HG02970 (cell line): ENCODE results near the gene TSPO.
"Not testable (repeated sequence)": the region's sequence is repeated elsewhere in the genome, so short reads cannot be mapped to it uniquely, and the experiment has no call there.

Experiments used
- ATAC-seq: cut with Tn5 transposase; IDR thresholded peaks from one replicate; pipeline ENCODE4 v1.9.1; 2021; ENCODE audit warnings: mild to moderate bottlenecking, moderate library complexity, moderate number of reproducible peaks; ENCODE audit not compliant: unreplicated experiment, low FRiP score

The TSPO gene

DNA sequence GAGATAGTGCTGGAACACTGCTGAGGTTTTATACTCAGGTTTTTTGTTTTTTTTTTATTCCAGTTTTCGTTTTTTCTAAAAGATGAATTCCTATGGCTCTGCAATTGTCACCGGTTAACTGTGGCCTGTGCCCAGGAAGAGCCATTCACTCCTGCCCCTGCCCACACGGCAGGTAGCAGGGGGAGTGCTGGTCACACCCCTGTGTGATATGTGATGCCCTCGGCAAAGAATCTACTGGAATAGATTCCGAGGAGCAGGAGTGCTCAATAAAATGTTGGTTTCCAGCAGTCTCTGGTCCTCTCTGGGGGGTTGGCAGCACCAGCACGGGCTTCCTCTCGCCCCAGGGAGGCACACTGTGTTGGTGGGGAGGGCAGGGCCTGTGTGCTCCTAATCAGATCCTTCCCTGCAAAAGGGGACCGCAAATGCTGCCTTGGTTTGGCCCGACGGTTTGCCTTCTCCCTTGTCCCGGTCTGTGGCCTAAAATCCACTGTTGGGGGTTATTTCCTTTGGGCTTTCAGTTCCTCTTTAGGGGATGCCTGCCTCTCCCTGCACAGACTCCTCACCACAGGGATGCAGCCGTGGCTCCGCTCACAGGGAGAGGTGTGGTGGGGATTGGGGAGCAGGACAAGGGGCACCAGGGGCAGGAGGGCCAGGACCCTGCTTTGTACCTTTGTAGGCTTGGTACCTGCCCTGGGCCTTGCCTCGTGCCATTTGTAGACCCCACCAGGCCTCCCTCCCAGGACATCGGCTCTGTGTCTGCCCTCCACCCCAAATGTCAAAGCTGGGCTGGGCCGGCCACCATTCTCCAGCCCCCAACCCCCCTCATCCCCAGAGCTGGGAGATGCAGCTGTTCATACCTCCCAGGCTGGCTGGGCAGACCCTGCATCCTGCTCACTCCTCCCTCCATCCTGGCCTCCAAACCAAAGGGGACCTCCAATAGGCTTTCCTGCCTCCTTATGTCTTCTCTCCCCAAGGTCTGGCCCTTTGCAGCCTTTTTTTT is 21.6 kb upstream of the TSPO start:
- ATAC-seq = no peak

DNA sequence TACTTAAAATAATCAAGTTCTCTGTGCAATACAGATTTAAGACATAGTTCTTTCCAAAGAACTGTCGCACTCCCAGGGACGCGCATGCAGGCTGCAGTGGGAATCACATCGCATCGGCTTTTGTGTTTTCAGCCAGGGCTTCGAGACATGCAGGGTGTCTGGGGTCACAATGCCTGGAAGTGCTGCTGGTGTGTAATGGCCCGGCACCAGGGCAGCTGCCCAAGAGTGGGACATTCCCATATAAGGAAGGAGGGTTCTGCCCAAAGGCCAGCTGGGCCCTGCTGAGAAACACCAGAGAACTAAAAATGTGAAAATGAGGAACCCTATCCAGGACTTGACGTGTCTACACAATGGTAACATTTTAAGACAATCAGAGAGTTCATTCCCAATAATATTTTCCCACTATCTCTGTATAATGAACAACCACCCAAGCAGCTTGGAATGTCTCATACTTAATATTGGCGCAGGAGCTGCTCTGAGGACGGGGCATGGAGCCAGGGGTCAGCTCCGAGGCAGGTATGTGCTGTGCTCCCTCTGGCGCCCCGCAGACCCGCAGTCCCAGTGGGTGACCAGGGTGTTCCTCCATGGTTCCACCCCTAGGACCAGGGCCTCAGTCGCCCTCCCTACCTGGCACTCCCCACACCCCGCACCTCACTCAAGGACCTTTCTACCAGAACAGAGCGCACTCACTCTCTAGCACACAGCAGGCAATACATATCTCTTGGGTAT is 19.4 kb upstream of the TSPO start:
- ATAC-seq = no peak

DNA sequence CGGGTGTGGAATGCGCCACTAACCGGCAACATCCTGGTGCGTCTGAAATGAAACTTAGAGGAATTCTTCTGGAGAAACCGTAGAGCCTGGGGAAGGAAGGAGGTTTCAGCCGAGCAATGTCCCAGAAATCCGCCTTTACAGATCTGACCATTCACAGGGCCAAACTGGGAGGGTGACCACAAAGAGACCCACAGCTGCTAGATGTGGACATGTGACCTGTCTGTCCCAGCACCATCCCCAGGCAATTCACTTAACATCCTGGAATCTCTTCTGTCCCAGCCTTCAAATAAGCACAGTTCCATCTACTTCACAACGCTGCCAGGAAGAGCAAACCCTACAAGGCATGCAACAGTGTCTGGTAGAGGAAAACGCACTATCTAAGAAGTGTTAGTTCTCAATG is 18.0 kb upstream of the TSPO start:
- ATAC-seq = no peak

DNA sequence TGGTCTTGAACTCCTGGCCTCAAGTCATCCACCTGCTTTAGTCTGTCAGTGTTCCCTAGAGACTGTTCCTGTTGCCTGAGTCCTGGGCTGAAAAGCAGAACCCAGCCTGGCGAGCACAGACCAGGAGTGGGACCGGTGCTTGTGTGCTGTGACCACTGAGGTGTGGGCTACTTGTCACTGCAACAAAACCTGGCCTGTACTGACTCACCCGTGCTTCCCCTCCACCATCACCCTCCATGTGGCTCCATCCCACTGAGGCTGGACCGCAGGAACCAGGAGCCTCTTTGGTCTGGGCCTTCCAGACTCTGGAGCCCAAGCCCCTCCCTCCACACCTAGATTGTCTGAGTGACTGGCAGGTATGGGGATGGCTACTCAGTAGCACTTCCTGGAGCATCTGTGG is 16.8 kb upstream of the TSPO start:
- no peak for ATAC-seq

DNA sequence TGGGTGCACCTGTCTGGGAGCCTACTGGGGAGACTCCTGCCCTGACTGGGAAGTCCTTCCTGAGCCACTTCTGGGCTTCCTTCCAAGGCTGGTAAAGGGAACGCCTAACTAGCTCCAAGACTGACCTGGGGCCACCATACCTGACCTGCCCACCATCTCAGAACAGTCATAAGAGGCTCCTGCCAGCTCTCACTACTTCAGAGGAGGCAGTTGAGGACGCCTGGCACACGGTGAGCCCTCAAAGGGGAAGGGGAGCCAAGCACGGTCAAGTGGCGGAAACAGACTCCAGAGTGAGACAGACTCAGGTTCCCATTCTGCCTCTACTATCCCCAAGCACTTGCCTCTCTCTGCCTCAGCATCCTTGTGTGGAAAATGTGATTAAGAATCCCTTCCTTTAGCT is 15.8 kb upstream of the TSPO start:
- no peak for ATAC-seq

DNA sequence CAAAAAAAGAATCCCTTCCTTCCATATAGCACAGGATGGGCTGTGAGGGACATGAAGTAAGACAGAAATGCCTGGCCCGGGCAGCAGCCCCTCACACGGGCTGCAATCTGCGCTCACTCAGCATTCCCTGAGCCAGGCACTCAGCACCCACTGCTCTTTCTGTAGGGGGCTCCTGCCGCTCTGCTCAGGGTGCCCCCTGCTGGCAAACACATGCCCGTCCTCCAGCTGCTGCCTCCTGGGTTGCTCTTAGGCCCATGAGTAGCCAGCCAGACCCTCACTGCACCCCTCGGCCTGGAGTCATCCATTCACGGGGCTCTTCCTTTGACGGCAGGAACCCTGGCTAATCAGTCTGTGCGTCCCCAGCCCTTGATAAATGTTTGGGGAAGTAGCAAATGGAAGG is 15.1 kb upstream of the TSPO start:
- ATAC-seq = no peak

DNA sequence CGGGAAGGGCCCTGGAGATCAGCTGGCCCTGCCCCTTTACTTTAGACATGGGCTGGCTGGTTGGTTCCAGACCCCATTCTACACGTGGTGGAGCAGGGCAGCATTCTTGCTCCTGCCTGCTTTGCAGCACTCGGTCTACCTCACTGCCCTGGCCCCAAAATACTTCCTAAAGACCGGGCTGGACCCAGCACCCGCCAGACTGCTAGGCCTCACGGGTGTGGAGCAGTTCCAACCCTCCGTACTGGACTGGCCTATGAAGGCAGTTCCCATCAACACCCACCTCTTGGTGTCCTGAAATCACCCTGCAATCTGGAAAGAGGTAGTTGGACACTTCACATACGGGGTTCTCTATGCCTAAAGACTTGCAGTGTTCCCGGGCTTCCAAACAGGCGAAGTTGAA is 14.6 kb upstream of the TSPO start:
- no peak for ATAC-seq

DNA sequence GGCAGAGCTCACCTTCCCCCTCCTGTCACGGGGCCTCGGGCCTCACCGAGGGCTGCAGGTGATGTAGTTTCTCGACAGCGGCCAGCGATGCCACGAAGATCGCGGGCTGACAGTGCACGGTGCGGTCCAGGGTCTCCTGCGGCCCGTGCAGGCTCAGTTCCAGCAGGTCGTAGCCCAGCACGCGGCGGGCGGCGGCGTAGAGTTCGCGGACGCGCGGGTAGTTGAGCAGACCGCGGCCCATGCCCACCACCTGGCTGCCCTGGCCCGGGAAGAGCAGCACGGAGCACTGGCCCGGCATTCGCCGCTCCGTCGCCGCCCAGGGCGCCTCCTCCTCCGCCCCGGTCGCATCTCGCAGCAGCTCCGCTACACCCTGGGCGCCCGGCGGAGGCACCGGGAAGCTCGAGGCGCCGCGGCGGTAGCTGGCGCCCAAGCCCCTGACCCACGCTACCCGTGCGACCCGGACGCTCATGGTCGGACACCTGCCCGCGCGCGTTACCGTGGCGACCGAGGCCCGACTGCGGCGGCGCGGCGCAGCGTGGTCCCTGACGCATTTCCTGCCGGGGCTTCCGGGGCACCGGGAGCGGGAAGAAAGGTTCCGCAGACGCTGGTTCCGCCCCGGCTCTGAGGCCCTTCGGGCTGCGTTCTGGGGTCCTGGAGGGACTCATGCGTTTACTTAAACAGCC is 8.3 kb upstream of the TSPO start, which contains the start of gene MCAT:
Gene MCAT (minus strand): TSS at position 519 of the 683 bp plus-strand sequence. CDS start 50 bp downstream, at position 469.
- ATAC-seq = peak; percentile 88

DNA sequence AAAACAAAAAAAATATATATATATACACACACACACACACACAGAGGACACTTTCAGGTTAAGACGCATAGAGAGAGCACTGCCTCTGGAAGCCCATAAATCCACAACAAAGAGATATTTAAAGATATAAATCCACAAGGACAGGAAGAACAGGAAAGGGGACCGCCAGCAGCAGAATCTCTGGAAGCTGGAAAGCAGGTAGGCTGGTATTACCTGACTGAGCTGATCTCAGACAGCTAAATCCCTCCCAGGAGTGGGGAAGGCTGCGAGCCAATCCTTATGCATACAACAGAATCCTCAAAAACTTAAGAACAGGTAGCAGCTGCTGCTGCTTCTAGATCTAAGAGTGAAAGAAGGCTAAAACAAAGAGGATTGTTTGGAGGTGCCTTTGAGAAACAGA is 6.4 kb upstream of the TSPO start:
- no peak for ATAC-seq

DNA sequence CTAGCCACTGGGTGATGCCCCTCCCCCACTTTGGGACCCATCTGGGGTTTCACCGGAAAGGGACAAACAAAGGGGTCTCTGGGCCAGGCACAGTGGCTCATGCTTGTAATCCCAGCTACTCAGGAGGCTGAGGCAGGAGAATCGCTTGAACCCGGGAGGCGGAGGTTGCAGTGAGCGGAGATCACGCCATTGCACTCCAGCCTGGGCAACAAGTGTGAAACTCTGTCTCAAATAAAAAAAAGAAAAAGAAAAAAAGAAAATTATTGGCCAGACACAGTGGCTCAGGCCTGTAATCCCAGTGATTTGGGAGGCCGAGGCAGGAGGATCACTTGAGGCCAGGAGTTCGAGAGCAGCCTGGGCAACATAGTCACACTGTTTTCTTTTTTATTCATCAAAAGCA is 6.0 kb upstream of the TSPO start:
- ATAC-seq = not testable (repeated sequence)

DNA sequence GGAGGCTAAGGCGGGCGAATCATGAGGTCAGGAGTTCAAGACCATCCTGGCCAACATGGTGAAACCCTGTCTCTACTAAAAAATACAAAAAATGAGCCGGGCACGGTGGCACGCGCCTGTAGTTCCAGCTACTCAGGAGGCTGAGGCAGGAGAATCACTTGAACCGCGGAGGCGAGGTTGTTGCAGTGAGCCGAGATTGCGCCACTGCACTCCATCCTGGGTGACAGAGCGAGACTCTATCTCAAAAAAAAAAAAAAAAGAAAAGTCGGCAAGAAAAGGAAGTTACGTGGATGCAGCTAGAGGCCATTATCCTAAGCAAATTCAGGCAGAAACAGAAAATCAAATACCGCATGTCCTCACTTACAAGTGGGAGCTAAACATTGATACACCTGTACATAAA is 5.0 kb upstream of the TSPO start:
- not testable (repeated sequence) for ATAC-seq

DNA sequence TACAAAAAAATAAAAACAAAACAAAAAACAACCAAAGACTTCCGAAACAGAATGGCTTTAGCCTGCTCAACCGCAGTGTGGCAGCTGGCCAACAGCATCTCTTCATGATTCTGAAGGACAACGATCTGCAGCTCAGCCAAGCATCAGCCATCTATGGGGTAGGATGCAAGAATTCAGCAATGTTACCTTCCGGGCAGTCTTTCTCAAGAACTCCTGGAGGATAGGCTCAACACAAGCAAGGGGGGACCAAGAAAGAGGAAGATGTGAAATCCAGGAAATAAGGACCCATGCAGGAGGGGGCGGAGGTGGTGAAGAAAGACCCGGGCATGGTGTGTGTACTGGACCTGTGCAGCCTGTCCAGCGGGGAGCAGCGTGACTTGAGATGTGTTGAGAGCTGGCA is 3.5 kb upstream of the TSPO start:
- ATAC-seq = no peak

DNA sequence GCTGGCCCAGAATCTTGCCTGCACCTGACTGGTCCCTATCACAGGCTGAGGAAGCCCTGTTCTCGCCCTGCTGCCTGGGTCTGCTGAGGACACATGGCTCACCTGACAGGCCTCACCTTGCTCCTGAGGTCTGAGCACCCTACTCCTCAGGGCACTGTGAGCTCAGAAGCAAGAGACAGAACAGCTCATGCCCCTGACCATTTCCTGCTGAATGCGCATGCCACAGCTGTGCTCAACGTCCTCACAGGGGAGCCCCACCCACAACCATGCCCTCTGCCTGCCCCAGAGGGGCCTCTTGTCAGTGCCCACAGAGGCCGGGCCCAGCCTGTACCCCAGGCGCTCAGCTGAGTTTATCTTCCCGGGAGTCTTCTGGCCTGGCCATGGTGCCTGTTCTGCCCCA is 2.8 kb upstream of the TSPO start:
- ATAC-seq = no peak

DNA sequence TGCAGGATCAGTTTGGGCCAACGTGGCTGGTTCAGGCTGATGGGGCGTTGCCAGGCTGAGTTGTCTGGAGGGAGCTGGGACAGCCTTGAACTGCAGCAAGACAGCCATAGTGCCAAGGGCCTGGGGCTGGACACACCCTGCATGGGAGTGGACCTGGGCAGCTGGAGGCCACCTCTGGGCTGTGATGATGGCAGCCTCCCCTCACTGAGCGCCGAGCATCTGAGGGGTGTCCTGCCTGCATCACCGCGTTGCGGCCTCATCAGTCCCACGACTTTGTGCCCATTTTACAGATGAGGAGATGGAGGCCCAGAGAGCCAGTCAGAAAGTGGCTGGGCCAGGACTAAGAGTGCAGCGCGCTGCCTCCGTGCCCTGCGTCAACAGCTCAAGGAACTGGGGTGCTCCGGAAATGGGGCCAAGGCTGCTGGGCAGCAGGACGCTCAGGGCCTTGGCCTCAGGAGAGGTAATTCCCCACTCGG is 590 bp upstream of the TSPO start:
- ATAC-seq = no peak

DNA sequence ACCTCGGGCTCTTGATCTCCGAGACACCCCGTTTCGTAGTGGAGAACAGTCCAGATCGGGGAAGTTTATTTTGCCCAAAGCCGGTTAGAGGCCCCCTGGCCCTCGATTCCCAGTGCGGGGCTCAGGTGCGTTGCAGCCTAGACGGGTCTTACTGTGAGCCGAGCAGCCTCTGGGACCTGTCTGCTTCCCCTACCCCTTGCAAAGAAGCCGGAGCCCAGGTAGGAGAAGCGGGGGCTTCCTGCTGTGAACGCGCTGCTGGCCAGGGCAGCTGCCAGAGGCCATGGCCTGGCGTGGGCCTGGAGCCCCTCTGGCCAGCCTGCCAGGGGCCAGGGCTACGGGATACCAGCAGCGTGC is 621 bp downstream of the TSPO start:
- no peak for ATAC-seq

DNA sequence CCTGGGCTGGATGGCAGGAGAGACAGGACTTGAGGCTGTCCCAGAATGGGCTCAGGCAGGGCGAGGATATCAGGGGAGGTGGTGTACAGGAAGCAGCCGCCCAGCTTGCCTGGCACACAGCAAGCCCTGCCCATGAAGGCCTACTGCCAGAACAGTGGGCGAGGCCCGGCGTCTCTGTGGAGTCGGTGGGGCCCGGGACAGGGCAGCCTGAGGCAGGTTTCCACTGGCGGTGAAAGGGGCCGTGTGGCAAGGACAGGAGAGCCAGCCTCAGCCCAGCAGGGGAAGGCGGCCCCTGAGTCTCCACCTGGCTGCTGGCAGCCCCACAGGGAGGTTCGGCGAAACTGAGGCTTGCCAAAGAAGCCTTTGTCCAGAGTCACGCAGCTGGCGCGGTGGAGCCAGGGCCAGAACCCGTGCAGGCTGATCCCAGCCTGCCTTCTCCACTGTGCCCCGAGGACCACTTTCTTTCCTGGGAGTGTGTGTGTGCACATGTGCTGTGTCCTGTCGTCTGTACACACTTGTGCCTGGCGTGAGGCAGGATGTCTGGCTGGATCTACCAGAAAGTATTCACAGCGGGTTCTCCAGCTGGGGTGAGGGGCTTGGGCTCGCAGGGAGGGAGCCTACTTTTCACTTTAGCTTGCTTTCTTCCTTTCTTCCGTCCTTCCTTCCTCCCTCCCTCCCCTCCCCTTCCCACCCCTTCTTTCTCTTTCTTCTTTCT is 1.2 kb downstream of the TSPO start:
- ATAC-seq = no peak

DNA sequence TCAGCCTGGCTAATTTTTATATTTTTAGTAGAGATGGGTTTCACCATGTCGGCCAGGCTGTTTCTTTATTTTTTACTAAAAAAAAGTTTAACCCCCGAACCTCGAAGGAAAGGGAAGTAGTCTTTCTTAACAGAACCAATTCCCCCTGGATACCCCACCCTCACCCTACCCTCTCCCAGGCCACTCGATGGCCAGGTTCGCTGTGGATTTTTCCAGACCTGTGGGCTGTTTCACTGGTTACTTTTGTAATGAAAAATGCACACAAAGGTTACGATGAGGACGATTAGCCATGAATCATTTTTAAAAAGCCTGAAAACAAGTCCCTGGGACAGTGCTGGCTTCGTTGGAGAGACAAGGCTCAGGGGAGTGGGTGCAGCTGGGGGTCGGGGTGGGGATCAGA is 2.5 kb downstream of the TSPO start:
- ATAC-seq = no peak

DNA sequence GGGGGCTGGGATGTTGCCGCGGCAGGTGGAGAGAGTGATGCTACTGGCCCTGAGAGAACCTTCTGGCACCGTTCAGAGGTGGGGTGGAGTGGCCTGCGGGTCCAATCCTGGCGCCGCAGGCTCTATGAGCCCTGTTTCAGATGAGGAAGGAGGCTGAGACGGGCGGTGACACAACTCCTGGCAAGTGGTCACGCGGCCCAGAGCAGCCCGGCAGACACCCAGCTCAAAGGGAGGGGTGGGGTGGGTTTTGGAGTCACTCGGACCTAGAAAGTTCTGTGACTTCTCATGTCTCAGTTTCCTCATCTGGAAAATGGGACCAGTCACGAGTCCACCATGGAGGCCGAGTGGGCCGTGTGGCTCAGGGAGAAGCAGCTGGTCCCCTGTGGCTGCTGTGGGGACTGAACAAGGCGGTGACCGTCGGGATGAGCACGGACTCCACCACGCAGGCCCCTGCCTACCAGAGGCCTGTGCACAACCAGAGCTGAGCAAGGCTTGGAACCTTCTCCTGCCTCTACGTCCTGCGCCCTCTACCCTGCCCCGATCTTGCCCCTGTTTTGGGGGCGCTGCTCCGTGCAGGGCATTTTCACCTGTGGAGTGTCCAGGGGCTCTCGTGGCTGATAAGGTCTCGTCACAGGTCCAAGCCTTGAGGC is 3.7 kb downstream of the TSPO start:
- no peak for ATAC-seq

DNA sequence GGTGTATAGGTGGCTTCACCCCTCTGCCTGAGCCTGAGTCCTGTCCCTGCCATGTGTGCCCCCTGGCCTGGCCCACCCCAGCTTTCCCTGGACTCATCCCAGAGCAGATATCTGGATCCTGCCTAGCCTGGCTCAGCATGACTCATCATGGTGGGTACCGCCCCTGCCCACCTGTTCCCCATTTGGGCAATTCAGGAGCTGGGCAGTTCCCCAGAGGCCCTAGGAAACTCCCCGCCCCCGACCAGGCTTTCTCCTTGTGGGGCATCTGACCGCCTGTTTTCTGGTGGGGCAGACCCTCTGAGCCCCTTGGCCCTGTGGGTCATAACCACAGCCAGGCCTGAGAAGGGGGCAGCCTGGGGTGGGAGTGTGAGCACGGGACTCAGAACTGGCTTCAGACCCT is 4.4 kb downstream of the TSPO start:
- no peak for ATAC-seq

DNA sequence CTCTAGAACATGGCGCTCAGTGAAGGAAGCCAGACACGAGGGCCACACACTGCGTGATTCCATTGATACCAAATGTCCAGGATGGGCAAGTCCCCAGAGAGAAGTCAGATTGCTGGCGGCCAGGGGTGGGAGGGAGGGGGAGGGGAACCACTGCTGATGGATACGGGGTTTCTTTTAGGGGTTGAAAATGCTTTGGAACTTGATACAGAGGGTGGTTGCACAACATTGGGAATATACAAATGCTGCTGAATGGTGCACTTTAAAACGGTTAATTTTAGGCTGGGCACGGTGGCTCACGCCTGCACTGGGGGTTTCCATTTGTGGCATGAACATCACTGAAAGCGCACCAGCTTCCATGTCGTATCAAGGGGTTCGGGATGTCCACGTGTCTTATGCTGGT is 5.1 kb downstream of the TSPO start:
- no peak for ATAC-seq
